ENCODE results near the gene QTRT2. TPM values are rescaled to one million over a fixed set of nuclear protein-coding genes. Genes with fewer than 3 reads are reported as not detected.

The QTRT2 gene
- total RNA-seq, 1 experiment from 2014 or later = 47.7 TPM

DNA sequence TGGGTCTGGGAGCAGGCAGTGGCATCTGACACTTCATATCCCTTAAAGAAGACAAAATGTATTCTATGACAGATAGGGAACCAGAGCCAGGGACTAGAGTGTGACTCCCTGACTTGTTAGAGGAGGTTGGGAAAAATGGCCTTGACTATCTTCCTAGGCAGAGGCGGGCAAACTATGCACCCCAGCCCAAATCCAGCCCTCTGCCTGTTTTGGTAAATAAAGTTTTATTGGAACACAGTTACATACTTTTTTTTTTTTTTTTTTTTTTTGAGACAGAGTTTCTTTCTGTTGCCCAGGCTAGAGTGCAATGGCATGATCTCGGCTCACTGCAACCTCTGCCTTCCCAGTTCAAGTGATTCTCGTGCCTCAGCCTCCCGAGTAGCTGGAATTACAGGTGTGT lies 47.3 kb downstream of the QTRT2 start:
- H4K20me1 ChIP-seq (ENCODE audit: insufficient read depth) = no peaks in the 10 kb centered on the region
- TF ChIP-seq ZNF274 (IDR thresholded peaks at IDR 0.05; ENCODE audit: low read depth, low read length) (no peak), TCF7L2 (IDR thresholded peaks at IDR 0.05; ENCODE audit: borderline replicate concordance, extremely low read depth, insufficient read depth, insufficient read length) (no peak)
- H3K27ac ChIP-seq (ENCODE audit: low read depth, low read length) = no peak overlapping the region
- no peaks in the 10 kb centered on the region for H3K79me2 ChIP-seq (ENCODE audit: insufficient read depth, low read length)
- no peaks in the 10 kb centered on the region for H3K9me3 ChIP-seq (ENCODE audit: control insufficient read depth in 1 of 2, insufficient read depth in 1 of 2, low read depth in 1 of 2, low read length in 2 of 2)
- no peaks in the 10 kb centered on the region for H3K36me3 ChIP-seq (ENCODE audit: control insufficient read depth in 1 of 2, insufficient read depth in 2 of 2, low read length in 2 of 2)
- no peaks in the 10 kb centered on the region for H3K27me3 ChIP-seq (ENCODE audit: insufficient read depth, low read length)
- BruUV-seq (replicated peaks) = no TSS peak
- H3K9ac ChIP-seq (ENCODE audit: low read length) = no peak overlapping the region
- no peaks in the 10 kb centered on the region for H3K9me2 ChIP-seq (ENCODE audit: insufficient read depth)
- no peaks in the 10 kb centered on the region for H3K4me1 ChIP-seq (ENCODE audit: control insufficient read depth in 1 of 2, insufficient read depth in 2 of 2, low read length in 2 of 2)
- no peak overlapping the region for H3K4me3 ChIP-seq (replicated peaks in 1 of 2; ENCODE audit: low read depth in 1 of 2, low read length in 2 of 2)
- H3K4me2 ChIP-seq (ENCODE audit: low read length) = no peak overlapping the region
- ChIA-PET CTCF (no interaction called here), RAD21 (ENCODE audit: low non-redundant PET in 1 of 2, low total read pairs in 2 of 2, uncharacterized antibody in 2 of 2, unreplicated experiment in 2 of 2) (no interaction called here), POLR2A (no interaction called here)
- intact Hi-C loops (cut with micrococcal nuclease) = no loop called here
- H2AFZ ChIP-seq (ENCODE audit: low read depth, low read length, poor library complexity, severe bottlenecking) = no peak overlapping the region
- DNase-seq (ENCODE audit: low read depth, low spot score) (no peak), ATAC-seq (no peak)

DNA sequence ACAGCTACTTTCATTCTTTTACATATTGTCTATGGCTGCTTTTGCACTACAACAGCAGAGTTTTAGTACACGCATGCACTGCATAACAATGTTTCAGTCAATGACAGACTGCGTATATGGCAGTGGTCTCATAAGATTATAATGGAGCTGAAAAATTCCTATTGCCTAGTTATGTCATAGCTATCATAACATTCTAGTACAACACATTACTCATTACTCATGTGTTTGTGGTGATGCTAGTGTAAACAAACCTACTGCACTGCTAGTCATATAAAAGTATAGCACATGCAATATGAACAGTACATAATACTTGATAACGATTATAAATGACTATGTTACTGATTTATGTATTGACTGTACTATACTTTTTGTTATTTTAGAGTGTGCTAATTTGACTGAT lies 47.9 kb downstream of the QTRT2 start:
- intact Hi-C loops (cut with micrococcal nuclease) = no loop called here
- Histone ChIP-seq H3K9me3 (ENCODE audit: control insufficient read depth in 1 of 2, insufficient read depth in 1 of 2, low read depth in 1 of 2, low read length in 2 of 2) (no peaks in the 10 kb centered on the region), H3K4me1 (ENCODE audit: control insufficient read depth in 1 of 2, insufficient read depth in 2 of 2, low read length in 2 of 2) (no peaks in the 10 kb centered on the region), H2AFZ (ENCODE audit: low read depth, low read length, poor library complexity, severe bottlenecking) (no peak overlapping the region), H3K79me2 (ENCODE audit: insufficient read depth, low read length) (no peaks in the 10 kb centered on the region), H3K4me3 (replicated peaks in 1 of 2; ENCODE audit: low read depth in 1 of 2, low read length in 2 of 2) (no peak overlapping the region), H3K4me2 (ENCODE audit: low read length) (no peak overlapping the region), H3K27ac (ENCODE audit: low read depth, low read length) (no peak overlapping the region), H3K27me3 (ENCODE audit: insufficient read depth, low read length) (no peaks in the 10 kb centered on the region), H3K36me3 (ENCODE audit: control insufficient read depth in 1 of 2, insufficient read depth in 2 of 2, low read length in 2 of 2) (no peaks in the 10 kb centered on the region), H4K20me1 (ENCODE audit: insufficient read depth) (no peaks in the 10 kb centered on the region), H3K9me2 (ENCODE audit: insufficient read depth) (no peaks in the 10 kb centered on the region), H3K9ac (ENCODE audit: low read length) (no peak overlapping the region)
- no peak for ATAC-seq
- ChIA-PET POLR2A (no interaction called here), RAD21 (ENCODE audit: low non-redundant PET in 1 of 2, low total read pairs in 2 of 2, uncharacterized antibody in 2 of 2, unreplicated experiment in 2 of 2) (no interaction called here), CTCF (no interaction called here)
- DNase-seq (ENCODE audit: low read depth, low spot score) = no peak
- TF ChIP-seq SP1 (IDR thresholded peaks at IDR 0.05; ENCODE audit: low read depth) (no peak), ATF3 (IDR thresholded peaks at IDR 0.05) (no peak), TCF7L2 (IDR thresholded peaks at IDR 0.05; ENCODE audit: borderline replicate concordance, extremely low read depth, insufficient read depth, insufficient read length) (no peak), SRF (IDR thresholded peaks at IDR 0.05; ENCODE audit: low read depth) (no peak), POLR2AphosphoS5 (IDR thresholded peaks at IDR 0.05; ENCODE audit: low read depth, low read length) (no peak), ZFX (IDR thresholded peaks at IDR 0.05) (no peak), CEBPB (IDR thresholded peaks at IDR 0.05; ENCODE audit: low read depth) (no peak), POLR2A (IDR thresholded peaks at IDR 0.05; ENCODE audit: borderline replicate concordance, extremely low read depth, insufficient read depth, insufficient read length) (no peak), ELF1 (IDR thresholded peaks at IDR 0.05; ENCODE audit: borderline replicate concordance, low read depth) (no peak), RAD21 (IDR thresholded peaks at IDR 0.05; ENCODE audit: low read depth) (no peak), ZNF274 (IDR thresholded peaks at IDR 0.05; ENCODE audit: low read depth, low read length) (no peak), CBX3 (IDR thresholded peaks at IDR 0.05; ENCODE audit: low read depth) (no peak), JUND (IDR thresholded peaks at IDR 0.05) (no peak), FOSL1 (IDR thresholded peaks at IDR 0.05; ENCODE audit: low read depth) (no peak)
- TF ChIP-seq, protein P1, sequence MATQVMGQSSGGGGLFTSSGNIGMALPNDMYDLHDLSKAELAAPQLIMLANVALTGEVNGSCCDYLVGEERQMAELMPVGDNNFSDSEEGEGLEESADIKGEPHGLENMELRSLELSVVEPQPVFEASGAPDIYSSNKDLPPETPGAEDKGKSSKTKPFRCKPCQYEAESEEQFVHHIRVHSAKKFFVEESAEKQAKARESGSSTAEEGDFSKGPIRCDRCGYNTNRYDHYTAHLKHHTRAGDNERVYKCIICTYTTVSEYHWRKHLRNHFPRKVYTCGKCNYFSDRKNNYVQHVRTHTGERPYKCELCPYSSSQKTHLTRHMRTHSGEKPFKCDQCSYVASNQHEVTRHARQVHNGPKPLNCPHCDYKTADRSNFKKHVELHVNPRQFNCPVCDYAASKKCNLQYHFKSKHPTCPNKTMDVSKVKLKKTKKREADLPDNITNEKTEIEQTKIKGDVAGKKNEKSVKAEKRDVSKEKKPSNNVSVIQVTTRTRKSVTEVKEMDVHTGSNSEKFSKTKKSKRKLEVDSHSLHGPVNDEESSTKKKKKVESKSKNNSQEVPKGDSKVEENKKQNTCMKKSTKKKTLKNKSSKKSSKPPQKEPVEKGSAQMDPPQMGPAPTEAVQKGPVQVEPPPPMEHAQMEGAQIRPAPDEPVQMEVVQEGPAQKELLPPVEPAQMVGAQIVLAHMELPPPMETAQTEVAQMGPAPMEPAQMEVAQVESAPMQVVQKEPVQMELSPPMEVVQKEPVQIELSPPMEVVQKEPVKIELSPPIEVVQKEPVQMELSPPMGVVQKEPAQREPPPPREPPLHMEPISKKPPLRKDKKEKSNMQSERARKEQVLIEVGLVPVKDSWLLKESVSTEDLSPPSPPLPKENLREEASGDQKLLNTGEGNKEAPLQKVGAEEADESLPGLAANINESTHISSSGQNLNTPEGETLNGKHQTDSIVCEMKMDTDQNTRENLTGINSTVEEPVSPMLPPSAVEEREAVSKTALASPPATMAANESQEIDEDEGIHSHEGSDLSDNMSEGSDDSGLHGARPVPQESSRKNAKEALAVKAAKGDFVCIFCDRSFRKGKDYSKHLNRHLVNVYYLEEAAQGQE (IDR thresholded peaks at IDR 0.05; ENCODE audit: low read depth) = no peak
- TF ChIP-seq, protein P2, sequence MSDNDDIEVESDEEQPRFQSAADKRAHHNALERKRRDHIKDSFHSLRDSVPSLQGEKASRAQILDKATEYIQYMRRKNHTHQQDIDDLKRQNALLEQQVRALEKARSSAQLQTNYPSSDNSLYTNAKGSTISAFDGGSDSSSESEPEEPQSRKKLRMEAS (IDR thresholded peaks at IDR 0.05) = no peak
- no TSS peak for BruUV-seq (replicated peaks)
